SK-N-SH (cell line): Measurements from ENCODE around the gene OOSP2. TPM values are rescaled to one million over a fixed set of nuclear protein-coding genes. Genes with fewer than 3 reads are reported as not detected.

Experiments
- CTCF ChIA-PET: fragments of 300-600, 350-600 bp; formaldehyde crosslinking; extraction: SDS; loops from one replicate; lab custom pipeline; 2021; lab: Yijun Ruan, JAX
- POLR2A ChIA-PET: fragments of 350-600 bp; sonication (Branson Sonifier 250); formaldehyde crosslinking; extraction: SDS; loops from one replicate; lab custom pipeline; 2020; ENCODE audit warnings: antibody characterized with exemption, inconsistent platforms; lab: Yijun Ruan, JAX
- DNase-seq: peaks from one replicate; pipeline ENCODE4 v3.0.0; 2012
- H2AFZ ChIP-seq: fragments of 200-600 bp; sonication (generic); 2 replicates; pipeline ENCODE4 v1.8.1; 2016; ENCODE audit warnings: antibody characterized with exemption, mild to moderate bottlenecking, low read depth
- H3F3A ChIP-seq: fragments of 200-600 bp; sonication (generic); replicated peaks from 2 replicates; pipeline ENCODE3; 2016; ENCODE audit warnings: antibody characterized with exemption, mild to moderate bottlenecking; ENCODE audit not compliant: insufficient read depth
- H3K27ac ChIP-seq, 2 experiments: fragments of 200-500 bp in 1 of 2; fragments of 200-600 bp in 1 of 2; sonication (Bioruptor generic) in 1 of 2; sonication (generic), shearing (Covaris generic) in 1 of 2; 2 replicates each; pipeline versions ENCODE4 v1.5.1 to v1.6.1; 2014 to 2016; ENCODE audit warnings: low read depth in 2 of 2, inconsistent platforms in 1 of 2, low read length in 1 of 2, mild to moderate bottlenecking in 1 of 2, mixed read lengths in 1 of 2
- H3K27me3 ChIP-seq: fragments of 200-600 bp; sonication (generic), shearing (Covaris generic); 2 replicates; pipeline ENCODE4 v1.6.1; 2016; ENCODE audit warnings: mixed run types; ENCODE audit not compliant: insufficient read depth
- H3K36me3 ChIP-seq, 2 experiments: fragments of 200-500 bp in 1 of 2; fragments of 200-600 bp in 1 of 2; sonication (Bioruptor generic) in 1 of 2; sonication (generic) in 1 of 2; replicated peaks in 1 of 2; 2 replicates each; pipeline versions ENCODE3 to v1.5.1; 2014 to 2016; ENCODE audit warnings: low read length in 1 of 2, mild to moderate bottlenecking in 1 of 2; ENCODE audit not compliant: insufficient read depth in 2 of 2, control insufficient read depth in 1 of 2
- H3K4me1 ChIP-seq, 2 experiments: fragments of 200-500 bp in 1 of 2; fragments of 200-600 bp in 1 of 2; sonication (Bioruptor generic) in 1 of 2; sonication (generic), shearing (Covaris generic) in 1 of 2; 2 replicates each; pipeline versions ENCODE4 v1.5.1 to v1.6.1; 2014 to 2016; ENCODE audit warnings: low read depth in 1 of 2, low read length in 1 of 2, mixed run types in 1 of 2; ENCODE audit not compliant: insufficient read depth in 2 of 2, control insufficient read depth in 1 of 2
- H3K4me2 ChIP-seq: fragments of 200-600 bp; sonication (generic), shearing (Covaris generic); 2 replicates; pipeline ENCODE4 v1.6.1; 2017; ENCODE audit warnings: mixed run types
- H3K4me3 ChIP-seq, 2 experiments: fragments of 200-500 bp in 1 of 2; fragments of 200-600 bp in 1 of 2; sonication (Bioruptor generic) in 1 of 2; sonication (generic), shearing (Covaris generic) in 1 of 2; 2 replicates each; pipeline versions ENCODE4 v1.5.1 to v1.8.1; 2014 to 2016; ENCODE audit warnings: low read depth in 2 of 2, inconsistent platforms in 1 of 2, low read length in 1 of 2, mild to moderate bottlenecking in 1 of 2, mixed read lengths in 1 of 2, moderate library complexity in 1 of 2
- H3K79me2 ChIP-seq: fragments of 200-600 bp; sonication (generic); 2 replicates; pipeline ENCODE4 v1.8.1; 2017; ENCODE audit warnings: mild to moderate bottlenecking; ENCODE audit not compliant: insufficient read depth
- H3K9ac ChIP-seq: fragments of 200-600 bp; sonication (generic); 2 replicates; pipeline ENCODE4 v1.6.1; 2017; ENCODE audit warnings: mixed run types
- H3K9me2 ChIP-seq: fragments of 200-600 bp; sonication (generic); 2 replicates; pipeline ENCODE4 v1.6.1; 2017; ENCODE audit warnings: mixed run types
- H3K9me3 ChIP-seq: fragments of 200-600 bp; sonication (generic); 2 replicates; pipeline ENCODE4 v1.6.1; 2017; ENCODE audit warnings: mixed run types, mild to moderate bottlenecking, moderate library complexity
- H4K20me1 ChIP-seq: fragments of 200-600 bp; sonication (generic); 2 replicates; pipeline ENCODE4 v1.6.1; 2017; ENCODE audit warnings: mild to moderate bottlenecking, mixed run types; ENCODE audit not compliant: insufficient read depth
- ELF1 ChIP-seq: IDR thresholded peaks from 2 replicates; pipeline ENCODE4 v1.4.0; 2012
- EP300 ChIP-seq, 2 experiments: IDR thresholded peaks; 2 replicates each; pipeline versions ENCODE4 v1.4.0 to v1.6.1; 2012; ENCODE audit warnings: borderline replicate concordance in 1 of 2, low read depth in 1 of 2, low read length in 1 of 2
- EZH2phosphoT487 ChIP-seq: fragments of 200-600 bp; sonication (generic); IDR thresholded peaks from 2 replicates; pipeline ENCODE4 v1.6.1; 2017; ENCODE audit warnings: low read depth, mixed run types, mild to moderate bottlenecking, antibody characterized with exemption, moderate library complexity, borderline replicate concordance
- MAX ChIP-seq: IDR thresholded peaks from 2 replicates; pipeline ENCODE4 v1.4.0; 2012; ENCODE audit warnings: low read depth
- MXI1 ChIP-seq: IDR thresholded peaks from 2 replicates; pipeline ENCODE4 v1.6.1; 2012; ENCODE audit warnings: mild to moderate bottlenecking, low read depth, low read length, improper control_type of control experiment
- RCOR1 ChIP-seq: fragments of 150-350 bp; IDR thresholded peaks from 2 replicates; pipeline ENCODE4 v1.6.1; 2017; ENCODE audit warnings: antibody characterized with exemption, low read length
- REST ChIP-seq: IDR thresholded peaks from 2 replicates; pipeline ENCODE4 v1.6.1; 2012; ENCODE audit warnings: mild to moderate bottlenecking, low read depth, low read length, moderate library complexity
- RFX5 ChIP-seq: IDR thresholded peaks from 2 replicates; pipeline ENCODE4 v1.6.1; 2012; ENCODE audit warnings: mild to moderate bottlenecking, improper control_type of control experiment, low read length
- RXRA ChIP-seq: IDR thresholded peaks from 2 replicates; pipeline ENCODE4 v1.4.0; 2012; ENCODE audit warnings: low read depth, mild to moderate bottlenecking, borderline replicate concordance
- TAF1 ChIP-seq: IDR thresholded peaks from 2 replicates; pipeline ENCODE4 v1.6.1; 2012; ENCODE audit warnings: low read depth, mild to moderate bottlenecking, low read length, moderate library complexity, borderline replicate concordance
- TCF12 ChIP-seq: IDR thresholded peaks from 2 replicates; pipeline ENCODE4 v1.4.0; 2012
- YY1 ChIP-seq: IDR thresholded peaks from 2 replicates; pipeline ENCODE4 v1.4.0; 2012; ENCODE audit warnings: low read depth, mild to moderate bottlenecking
- ZBTB33 ChIP-seq: IDR thresholded peaks from 2 replicates; pipeline ENCODE4 v1.4.0; 2012; ENCODE audit warnings: low read depth, borderline replicate concordance
- WGBS: methylation state at CpG from one replicate; pipeline ENCODE4 v1.1.6; 2017; ENCODE audit warnings: low lambda C conversion rate; 5-methylcytosine and 5-hydroxymethylcytosine counted together
- polyA plus RNA-seq, 3 experiments: library from polyadenylated mRNA; depleted of rRNA; stranded (reverse); fragments of >200 nt; gene quantifications; 2 replicates each; pipeline ENCODE4 v1.2.3, GENCODE V29; 2012

Gene OOSP2
- polyA plus RNA-seq, 1 of the 3 experiments (the other 2 are of a cell fraction): not detected

GRCh38 chr11:60084631-60085273, 44.5 kb downstream of the OOSP2 start:
- Histone ChIP-seq H3K79me2 (no peaks in the 10 kb centered on the region), H3K4me2 (no peak overlapping the region), H3K9me3 (no peaks in the 10 kb centered on the region), H3K9ac (no peak overlapping the region), H3F3A (no peaks in the 10 kb centered on the region), H3K27ac (no peak overlapping the region), H3K9me2 (no peaks in the 10 kb centered on the region), H3K27me3 (no peaks in the 10 kb centered on the region), H3K4me3 (no peak overlapping the region), H2AFZ (no peak overlapping the region), H3K4me1 (no peaks in the 10 kb centered on the region), H3K36me3 (no peaks in the 10 kb centered on the region), H4K20me1 (no peaks in the 10 kb centered on the region; the same call in 1 of the 2 replicates)
- DNase-seq: no peak
- ChIA-PET CTCF (no interaction called here), POLR2A (no interaction called here)
- WGBS: 8% methylated on average over 3 of the region's 3 CpGs
- TF ChIP-seq TCF12 (no peak), YY1 (no peak), EP300 (IDR thresholded peaks at IDR 0.05; ENCODE audit: borderline replicate concordance in 1 of 2, low read depth in 1 of 2, low read length in 1 of 2) (no peak), ELF1 (no peak), ZBTB33 (no peak), REST (no peak), MAX (no peak), RCOR1 (no peak), RXRA (no peak), RFX5 (no peak), EZH2phosphoT487 (no peak), MXI1 (no peak), TAF1 (no peak)
